Esophagus muscularis mucosa (tissue), 4 donors: ENCODE data around the gene ATG13.

Experiments used
- CTCF ChIP-seq, 3 experiments: fragments of 200-600 bp in 2 of 3; fragments of 450-650 bp in 1 of 3; sonication (generic) in 2 of 3; IDR thresholded peaks; one replicate each; pipeline ENCODE4 v1.5.1; 2017 to 2019; ENCODE audit warnings: antibody characterized with exemption in 3 of 3, mild to moderate bottlenecking in 2 of 3, moderate library complexity in 1 of 3
- EP300 ChIP-seq: sonication (generic); formaldehyde crosslinking; IDR thresholded peaks from one replicate; pipeline ENCODE4 v1.6.1; 2017; ENCODE audit warnings: antibody characterized with exemption
- POLR2A ChIP-seq: fragments of 450-650 bp; IDR thresholded peaks from one replicate; pipeline ENCODE4 v1.6.1; 2017; ENCODE audit warnings: antibody characterized with exemption, moderate library complexity, mild to moderate bottlenecking, low read depth

- TF ChIP-seq CTCF (IDR thresholded peaks at IDR 0.05) (no peak), POLR2A (no peak), EP300 (no peak)
These were observed 22.6 kb upstream of the ATG13 start for GRCh38 chr11:46594785-46595184.
